ENCODE results near the gene TRIM59.
A peak's percentile ranks its signal among the peaks of the same experiment; 100 is the strongest.

TRIM59 gene, protein sequence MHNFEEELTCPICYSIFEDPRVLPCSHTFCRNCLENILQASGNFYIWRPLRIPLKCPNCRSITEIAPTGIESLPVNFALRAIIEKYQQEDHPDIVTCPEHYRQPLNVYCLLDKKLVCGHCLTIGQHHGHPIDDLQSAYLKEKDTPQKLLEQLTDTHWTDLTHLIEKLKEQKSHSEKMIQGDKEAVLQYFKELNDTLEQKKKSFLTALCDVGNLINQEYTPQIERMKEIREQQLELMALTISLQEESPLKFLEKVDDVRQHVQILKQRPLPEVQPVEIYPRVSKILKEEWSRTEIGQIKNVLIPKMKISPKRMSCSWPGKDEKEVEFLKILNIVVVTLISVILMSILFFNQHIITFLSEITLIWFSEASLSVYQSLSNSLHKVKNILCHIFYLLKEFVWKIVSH

GRCh38 chr3:160449636-160450598 is at the start of gene TRIM59:
TSS of gene TRIM59 (minus strand) at chr3:160449786. CDS start at chr3:160439183, 10,603 bp downstream.
- peak; percentile 96 for DNase-seq

- DNase-seq = no peak
Observed at GRCh38 chr3:160498202-160498601, 48.6 kb upstream of the TRIM59 start.

- no peak for DNase-seq
Observed at GRCh38 chr3:160490166-160490565, 40.6 kb upstream of the TRIM59 start.

GRCh38 chr3:160486459-160486869 is 36.9 kb upstream of the TRIM59 start:
- DNase-seq = no peak

DNA sequence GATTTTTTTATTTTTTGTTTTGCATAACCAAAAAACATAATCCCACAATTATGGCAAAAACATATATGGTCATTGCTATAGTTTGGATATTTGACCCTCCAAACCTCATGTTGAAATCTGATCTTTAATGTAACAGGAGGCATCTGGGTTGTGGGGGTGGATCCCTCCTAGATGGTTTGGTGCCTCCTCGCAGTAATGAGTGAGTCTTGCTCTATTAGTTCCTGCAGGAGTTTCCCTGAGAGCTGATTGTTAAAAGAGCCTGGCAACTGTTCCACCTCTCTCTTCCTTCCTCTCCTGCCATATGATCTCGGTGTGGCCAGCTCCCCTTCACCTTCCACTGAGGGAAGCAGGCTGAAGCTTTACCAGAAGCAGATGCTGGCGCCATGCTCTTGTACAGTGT is 33.2 kb upstream of the TRIM59 start:
- DNase-seq = no peak

GRCh38 chr3:160481856-160482255 is 32.3 kb upstream of the TRIM59 start:
- no peak for DNase-seq

GRCh38 chr3:160480931-160481330 is 31.3 kb upstream of the TRIM59 start:
- no peak for DNase-seq

GRCh38 chr3:160479376-160479775 is 29.8 kb upstream of the TRIM59 start:
- no peak for DNase-seq

DNA sequence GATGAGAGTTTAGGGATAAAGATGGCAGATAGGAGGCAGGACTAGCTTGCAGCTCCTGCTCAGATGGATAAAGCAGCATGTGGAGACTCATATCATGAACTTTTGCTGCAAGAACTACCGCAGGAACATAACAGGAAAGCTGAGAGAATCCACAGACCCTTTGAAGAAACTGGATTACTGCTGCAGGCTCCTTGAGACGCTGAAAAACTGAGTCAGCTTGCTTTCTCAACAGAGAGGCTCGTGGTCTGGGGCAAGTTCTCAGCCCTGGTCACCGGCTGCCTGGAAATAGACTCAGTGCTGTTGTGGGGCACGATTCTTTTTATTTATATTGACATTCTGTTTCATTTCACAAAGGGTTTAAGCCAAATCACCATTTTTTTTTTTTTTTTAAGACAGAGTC is 28.8 kb upstream of the TRIM59 start:
- DNase-seq = no peak

DNA sequence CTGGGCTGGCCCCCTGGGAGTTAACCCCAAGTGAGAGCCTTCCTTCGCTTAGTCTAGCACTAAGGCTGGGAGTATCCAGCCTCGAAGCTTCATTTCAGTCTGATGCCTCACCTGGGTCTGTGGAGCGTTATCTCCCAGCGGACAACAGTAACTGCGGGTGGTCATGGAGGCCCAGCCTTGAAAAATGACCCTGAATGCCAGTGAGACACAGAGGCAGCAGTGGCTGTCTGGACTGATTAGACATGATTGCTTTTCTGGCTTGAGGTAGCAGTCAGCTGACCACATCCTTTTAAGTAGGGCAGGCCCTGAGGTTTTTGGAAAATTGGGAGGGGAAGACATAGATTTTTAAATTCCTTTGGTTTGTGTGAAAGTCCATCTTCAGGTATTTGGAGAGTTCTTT is 28.2 kb upstream of the TRIM59 start:
- no peak for DNase-seq

DNA sequence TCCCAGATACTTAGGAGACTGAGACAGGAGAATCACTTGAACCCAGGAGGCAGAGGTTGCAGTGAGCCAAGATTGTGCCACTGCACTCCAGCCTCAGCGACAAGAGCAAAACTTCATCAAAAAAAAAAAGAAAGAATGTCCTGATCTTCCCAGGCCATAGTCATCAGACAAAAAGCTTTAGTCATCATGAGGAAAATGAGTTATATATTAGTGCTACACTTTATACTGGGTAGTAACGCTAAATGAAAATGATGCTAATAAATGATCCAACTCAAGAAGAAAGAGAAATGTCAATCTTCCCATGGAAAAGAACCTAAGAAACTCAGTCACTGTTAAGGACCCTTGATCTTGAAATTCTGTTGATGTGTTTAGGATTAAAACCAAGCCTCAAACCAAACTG is 26.3 kb upstream of the TRIM59 start:
- DNase-seq = no peak

- DNase-seq = no peak
Observed at GRCh38 chr3:160475153-160475552, 25.6 kb upstream of the TRIM59 start.

- DNase-seq = no peak
Observed at GRCh38 chr3:160474416-160474838, 24.8 kb upstream of the TRIM59 start.

DNA sequence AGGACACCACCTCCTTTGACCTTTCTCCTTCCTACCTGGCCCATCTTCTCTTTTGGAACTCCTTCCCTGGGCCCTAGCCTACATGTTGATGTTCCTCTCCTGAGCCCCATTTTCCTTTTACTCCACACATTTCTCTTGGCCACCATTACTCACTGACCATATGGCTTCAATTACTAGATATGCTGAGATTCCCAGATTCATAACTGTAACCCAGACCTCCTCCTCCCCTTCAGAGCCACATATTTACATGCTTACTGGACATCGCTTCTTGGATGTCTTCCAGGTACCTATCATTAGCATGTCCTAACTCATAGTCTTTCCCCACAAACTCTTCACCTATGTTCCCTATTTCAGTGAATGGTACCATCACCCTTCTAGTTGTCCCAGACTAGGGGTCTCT is 24.4 kb upstream of the TRIM59 start:
- DNase-seq = no peak

GRCh38 chr3:160473221-160473620 is 23.6 kb upstream of the TRIM59 start:
- DNase-seq = no peak

- no peak for DNase-seq
Observed at GRCh38 chr3:160472344-160472743, 22.8 kb upstream of the TRIM59 start.

DNA sequence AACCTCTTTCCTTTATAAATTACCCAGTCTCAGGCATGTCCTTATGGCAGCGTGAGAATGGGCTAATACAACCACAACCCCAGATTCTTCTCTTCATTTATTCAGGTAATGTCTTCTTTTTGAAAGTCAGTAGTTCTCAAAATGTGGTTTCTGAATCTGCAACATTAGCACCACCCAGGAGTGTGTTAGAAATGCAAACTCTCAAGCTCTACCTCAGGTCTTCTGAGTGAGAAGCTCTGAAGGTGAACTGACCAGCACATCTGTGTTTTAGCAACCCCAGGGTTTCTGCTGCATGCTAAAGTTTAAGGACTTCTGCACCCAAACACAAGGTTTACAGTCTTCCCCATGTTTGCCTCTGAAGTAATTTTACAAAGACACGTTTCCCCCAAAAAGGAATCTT is 22.3 kb upstream of the TRIM59 start:
- DNase-seq = no peak

- no peak for DNase-seq
Observed at GRCh38 chr3:160470181-160470580, 20.6 kb upstream of the TRIM59 start.

- DNase-seq = no peak
Observed at GRCh38 chr3:160464971-160465370, 15.4 kb upstream of the TRIM59 start.

DNA sequence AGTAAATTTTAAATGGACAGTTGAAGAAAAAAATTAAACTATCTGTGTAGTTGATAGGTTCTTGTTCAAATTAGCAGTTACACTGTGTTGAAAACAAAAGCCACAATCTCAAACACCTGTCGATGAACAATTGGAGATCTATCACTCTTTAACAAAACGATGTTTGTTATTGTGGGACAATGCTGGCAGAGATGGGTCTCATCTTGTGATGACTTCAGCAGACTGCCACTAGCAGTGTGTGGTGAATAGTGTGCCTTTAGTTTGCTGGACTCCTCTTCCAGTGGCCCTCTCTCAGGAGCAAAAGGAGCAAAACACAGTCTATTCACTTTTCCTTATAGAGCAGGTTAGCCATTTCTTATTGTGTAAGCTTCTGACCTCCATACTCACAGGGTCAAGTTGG is 14.7 kb upstream of the TRIM59 start:
- DNase-seq = no peak

DNA sequence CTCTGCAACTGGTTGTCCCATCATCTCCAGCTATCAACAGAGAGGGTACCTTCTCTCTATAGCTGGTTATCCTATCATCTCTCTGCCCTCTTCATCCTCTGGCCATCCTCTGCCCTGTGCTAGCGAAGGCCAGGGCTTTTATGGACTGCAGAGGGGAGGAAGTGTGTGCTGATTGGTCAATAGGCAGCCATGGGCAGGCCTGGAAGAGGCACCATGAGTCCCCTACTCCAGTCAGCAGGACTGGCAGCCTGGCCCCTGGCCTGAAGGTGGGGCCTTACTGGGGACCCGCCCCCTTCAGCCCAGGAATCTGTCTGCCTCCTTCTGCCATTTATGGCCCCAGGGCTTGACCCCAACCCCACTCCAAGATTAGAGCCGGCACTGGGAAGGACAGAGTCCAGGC is 10.4 kb upstream of the TRIM59 start:
- no peak for DNase-seq

GRCh38 chr3:160459450-160459970 is 9.9 kb upstream of the TRIM59 start:
- DNase-seq = no peak

DNA sequence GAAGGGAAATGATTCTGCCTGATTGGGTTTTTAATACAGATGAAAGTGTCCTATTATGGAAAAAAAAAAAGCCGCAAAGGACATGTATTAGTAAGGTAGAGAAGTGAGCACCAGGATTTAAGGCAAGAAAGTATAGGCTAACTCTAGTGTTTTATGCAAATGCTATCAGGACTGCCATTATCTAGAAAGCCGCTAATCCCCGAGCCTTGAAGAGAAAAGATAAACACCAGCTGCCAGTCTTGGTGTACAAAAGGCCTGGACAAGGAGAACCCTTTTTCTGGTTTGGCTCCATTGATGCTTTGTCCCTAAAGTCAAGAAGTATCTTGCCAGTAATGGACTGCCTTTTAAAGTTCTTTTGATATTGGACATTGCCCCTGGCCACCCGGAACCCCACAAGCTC is 8.6 kb upstream of the TRIM59 start:
- DNase-seq = no peak

- DNase-seq = no peak
Observed at GRCh38 chr3:160455846-160456245, 6.3 kb upstream of the TRIM59 start.
